Anterior cingulate cortex (tissue), 58 donors: Measurements from ENCODE around the gene PLA2G2C.
A peak's percentile ranks its signal among the peaks of the same experiment; 100 is the strongest.

Experiments
- DNase-seq, 58 donors: peaks; one replicate each; lab custom pipeline; 2025; lab: John Stamatoyannopoulos, UW

PLA2G2C gene

GRCh38 chr1:20187103-20187812 is 940 bp upstream of the PLA2G2C start:
- peak in 28 of 58 donors; percentile 7 to 78 (median 40) for DNase-seq

DNA sequence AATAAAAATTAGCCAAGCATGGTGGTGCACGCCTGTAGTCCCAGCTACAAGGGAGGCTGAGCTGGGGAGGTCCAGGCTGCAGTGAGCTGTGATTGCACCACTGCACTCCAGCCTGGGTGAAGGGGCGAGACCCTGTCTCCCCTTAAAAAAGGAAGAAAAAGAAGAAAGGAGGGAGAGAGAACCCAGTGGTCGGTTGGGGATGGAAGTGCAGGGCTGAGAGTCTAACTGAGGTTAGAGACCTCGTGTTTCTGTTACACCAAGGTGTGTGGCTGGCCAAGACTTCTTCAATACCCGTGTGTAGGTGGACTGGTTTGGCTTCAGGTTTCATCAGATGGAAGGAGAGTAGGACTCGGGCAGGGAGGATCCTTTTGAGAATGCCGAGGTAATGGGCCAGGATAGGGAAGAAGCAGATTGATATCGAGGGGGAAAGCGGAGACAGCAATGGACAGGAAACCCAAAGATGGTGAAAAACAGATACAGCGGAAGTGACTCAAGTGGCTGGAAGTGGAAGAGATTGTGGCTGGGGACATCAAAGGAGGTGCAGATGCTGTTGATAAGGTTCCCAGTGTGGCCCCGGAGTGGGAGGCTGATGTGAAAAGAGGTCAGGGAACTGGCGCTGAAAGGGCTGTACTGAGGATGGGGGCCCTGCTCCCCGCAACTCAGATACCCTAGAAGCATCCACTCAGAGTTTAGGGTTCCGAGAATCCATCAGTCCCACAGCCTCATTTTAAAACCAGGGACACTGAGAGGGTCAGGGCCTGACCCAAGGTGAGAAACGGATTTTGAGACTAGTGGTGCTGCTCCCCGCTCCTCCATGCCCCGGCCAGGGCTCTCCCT is 1.1 kb downstream of the PLA2G2C start:
- DNase-seq = no peak

- DNase-seq = peak in 1 of 58 donors; percentile 32
These were observed 1.8 kb downstream of the PLA2G2C start for GRCh38 chr1:20184481-20184900.

GRCh38 chr1:20183616-20184271 is 2.6 kb downstream of the PLA2G2C start:
- peak in 1 of 58 donors; percentile 33 for DNase-seq

DNA sequence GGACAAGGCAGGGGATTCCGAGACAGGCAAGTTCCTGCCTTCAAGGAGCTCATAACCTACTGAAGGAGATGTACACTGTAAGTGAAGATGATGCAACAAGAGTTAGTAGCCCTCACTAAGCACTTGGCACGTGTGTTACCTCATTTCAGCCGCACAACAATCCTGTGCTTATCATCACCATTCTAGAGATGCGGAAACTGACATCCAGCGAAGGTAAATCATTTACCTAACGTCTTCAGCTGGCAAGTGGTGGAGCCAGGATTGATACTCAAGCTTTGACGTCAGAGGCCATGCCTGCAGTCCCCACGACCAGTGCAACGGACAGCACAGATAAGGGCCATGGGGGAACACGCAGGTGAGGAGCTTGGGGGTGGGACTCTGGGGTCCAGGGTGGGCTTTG is 3.3 kb downstream of the PLA2G2C start:
- DNase-seq = no peak

GRCh38 chr1:20182415-20182814 is 3.9 kb downstream of the PLA2G2C start:
- no peak for DNase-seq

GRCh38 chr1:20180844-20181207 is 5.5 kb downstream of the PLA2G2C start:
- no peak for DNase-seq

DNA sequence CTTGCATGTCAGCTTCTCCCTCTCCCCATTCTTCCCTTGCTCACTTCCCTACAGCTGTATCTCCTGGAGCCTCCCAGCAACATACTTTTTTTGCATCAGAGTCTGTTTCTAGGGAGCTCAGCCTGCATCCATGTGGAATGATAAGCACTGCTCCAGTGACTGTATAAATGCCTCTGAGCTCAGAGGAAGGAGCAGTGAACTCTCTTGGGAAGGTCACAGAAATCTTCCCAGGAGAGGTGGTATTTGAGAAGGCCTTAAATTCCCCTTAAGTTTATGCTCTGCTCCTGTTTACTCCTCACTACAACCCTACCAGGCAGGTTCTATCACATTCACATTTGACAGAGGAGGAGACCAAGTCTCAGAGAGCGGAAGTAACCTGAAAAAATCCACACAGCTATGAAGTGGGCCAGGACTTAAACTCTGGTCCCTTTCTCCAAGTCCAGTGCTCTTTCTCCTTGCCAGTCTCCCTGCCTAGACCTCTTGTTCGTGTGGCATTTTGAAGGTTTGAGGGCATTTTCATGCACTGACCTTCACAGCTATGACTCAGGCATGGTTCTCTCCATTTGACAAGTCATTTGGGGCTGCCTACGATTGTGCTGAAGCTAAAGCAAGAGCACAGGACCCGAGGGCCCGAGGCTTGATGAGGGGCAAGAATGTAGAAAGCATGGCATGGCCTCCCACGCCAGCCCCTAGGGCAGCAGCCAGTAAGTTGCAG is 6.0 kb downstream of the PLA2G2C start:
- no peak for DNase-seq

DNA sequence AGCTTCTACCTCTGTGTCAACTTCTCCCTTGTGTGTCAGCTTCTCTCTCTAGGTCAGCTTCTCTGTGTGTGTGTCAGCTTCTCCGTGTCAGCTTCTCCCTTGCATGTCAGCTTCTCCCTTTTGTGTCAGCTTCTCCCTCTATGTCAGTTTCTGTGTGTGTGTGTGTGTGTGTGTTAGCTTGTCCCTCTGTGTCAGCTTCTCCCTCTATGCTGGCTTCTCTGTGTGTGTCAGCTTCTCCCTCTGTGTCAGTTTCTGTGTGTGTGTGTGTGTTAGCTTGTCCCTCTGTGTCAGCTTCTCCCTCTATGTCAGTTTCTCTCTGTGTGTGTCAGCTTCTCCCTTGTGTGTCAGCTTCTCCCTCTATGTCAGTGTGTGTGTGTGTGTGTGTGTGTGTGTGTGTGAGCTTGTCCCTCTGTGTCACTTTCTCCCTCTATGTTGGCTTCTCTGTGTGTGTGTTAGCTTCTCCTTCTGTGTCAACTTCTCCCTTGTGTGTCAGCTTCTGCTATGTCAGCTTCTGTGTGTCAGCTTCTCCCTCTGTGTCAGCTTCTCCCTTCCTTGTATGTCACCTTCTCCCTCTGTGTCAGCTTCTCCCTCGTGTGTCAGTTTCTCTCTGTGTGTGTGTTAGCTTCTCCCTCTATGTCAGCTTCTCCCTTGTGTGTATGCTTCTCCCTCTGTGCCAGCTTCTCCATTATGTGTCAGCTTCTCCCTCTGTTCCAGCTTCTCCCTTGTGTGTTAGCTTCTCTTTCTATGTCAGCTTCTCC is 6.8 kb downstream of the PLA2G2C start:
- DNase-seq = no peak

DNA sequence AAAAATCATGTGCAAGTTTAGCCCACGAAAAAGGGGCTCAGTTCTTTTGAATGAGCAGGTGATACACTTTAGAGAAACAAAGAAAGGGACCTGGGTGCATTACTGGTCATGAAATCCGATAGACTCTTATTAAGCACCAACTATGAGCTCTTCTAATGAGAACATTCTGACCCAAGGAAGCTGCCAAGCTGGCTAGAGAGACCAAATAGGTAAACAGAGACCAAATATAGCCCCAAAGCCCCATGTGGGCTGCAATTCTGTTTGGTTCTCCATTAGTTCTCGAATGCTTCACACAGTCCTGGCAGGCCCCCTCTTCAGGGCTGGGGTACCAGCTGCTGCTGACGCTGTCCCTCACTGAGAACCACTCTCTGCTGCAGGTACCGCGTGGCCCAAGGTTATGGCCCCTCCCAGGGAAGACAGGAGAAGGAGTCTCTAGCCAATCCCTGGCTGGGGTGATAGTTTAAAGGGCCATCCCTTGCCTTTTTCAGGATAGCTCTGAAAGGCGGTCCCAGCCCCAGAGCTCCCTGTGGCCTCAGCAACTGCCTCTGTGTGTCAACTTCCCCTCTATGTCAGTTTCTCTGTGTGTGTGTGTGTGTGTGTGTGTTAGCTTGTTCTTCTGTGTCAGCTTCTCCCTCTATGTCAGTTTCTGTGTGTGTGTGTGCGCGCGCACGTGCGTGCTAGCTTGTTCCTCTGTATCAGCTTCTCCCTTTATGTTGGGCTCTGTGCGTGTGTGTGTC is 7.5 kb downstream of the PLA2G2C start:
- peak in 1 of 58 donors; percentile 30 for DNase-seq

GRCh38 chr1:20174937-20175666 is 11.2 kb downstream of the PLA2G2C start:
- DNase-seq = peak in 1 of 58 donors; percentile 24

- DNase-seq = no peak
These were observed 14.2 kb downstream of the PLA2G2C start for GRCh38 chr1:20172033-20172590.

- no peak for DNase-seq
These were observed 16.4 kb downstream of the PLA2G2C start for GRCh38 chr1:20169932-20170331.

DNA sequence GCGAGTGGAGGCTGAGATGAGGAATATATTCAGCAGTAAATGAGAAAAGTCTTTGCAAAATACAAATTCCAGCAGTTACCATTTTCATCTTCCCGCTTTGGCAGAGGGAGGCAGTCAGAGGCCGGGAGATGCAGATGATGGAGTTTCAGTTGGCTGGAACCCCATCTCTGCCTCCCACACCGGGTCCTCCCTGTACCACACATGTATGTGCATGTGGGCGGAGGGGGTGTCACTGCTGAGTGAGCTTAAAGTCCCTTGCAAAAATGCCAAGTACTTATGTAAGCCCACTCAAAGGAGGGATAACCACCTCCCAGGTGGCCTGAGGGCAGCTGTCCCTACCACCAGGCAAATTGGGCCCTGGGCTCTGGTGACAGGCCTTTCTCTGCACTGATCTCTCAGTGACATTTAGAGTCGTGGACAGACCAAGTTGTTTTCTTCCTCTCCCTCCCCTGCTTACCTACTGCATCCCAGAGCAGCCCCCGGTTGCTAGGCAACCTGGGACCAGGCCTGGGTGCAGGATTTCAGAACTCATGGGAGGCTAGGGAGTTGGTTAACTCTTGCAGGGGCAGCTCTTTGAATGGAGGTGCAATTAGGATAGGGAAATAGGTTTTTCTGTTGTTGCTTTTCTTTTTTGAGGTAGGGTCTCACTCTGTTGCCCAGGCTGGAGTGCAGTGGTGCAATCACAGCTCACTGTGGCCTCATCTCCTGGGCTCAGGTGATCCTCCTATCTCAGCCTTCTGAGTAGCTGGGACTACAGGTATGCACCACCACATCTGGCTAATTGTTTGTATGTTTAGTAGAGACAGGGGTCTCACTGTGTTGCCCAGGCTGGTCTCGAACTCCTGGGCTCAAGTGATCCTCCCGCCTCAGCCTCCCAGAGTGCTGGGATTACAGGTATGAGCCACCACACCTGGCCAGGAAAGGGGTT is 17.5 kb downstream of the PLA2G2C start:
- DNase-seq = peak in 25 of 58 donors; percentile 10 to 82 (median 44)

GRCh38 chr1:20167126-20167525 is 19.2 kb downstream of the PLA2G2C start:
- DNase-seq = no peak

GRCh38 chr1:20166051-20166450 is 20.3 kb downstream of the PLA2G2C start:
- DNase-seq = peak in 28 of 58 donors; percentile 15 to 82 (median 36)

DNA sequence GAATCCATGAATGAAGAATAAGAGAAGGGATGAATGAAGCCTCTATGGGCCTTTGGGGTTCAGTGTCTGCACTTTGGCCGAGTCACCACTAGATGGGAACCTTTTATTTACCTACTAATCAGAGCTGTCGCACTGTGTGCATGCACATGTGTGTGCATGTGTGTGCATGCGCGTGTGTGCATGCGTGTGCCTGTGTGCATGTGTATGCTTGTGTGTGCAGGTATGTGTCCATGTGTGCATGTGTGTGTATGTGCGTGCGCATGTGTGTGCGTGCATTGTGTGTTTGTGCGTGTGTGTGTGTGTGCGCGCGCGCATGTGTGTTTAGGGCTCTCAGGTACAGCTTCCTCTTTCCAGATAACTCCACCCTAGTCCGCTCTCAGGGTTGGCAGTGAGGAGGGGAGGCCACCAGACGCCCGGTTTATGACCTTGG is 20.8 kb downstream of the PLA2G2C start:
- no peak for DNase-seq
